NCI-H748 (cell line): Measurements from ENCODE around the gene ATP7A.
"Not testable (repeated sequence)": the region's sequence is repeated elsewhere in the genome, so short reads cannot be mapped to it uniquely, and the experiment has no call there.

ENCODE experiments used
- DNase-seq: peaks from one replicate; lab custom pipeline; 2025; ENCODE audit not compliant: unreplicated experiment; lab: John Stamatoyannopoulos, UW

The ATP7A gene

DNA sequence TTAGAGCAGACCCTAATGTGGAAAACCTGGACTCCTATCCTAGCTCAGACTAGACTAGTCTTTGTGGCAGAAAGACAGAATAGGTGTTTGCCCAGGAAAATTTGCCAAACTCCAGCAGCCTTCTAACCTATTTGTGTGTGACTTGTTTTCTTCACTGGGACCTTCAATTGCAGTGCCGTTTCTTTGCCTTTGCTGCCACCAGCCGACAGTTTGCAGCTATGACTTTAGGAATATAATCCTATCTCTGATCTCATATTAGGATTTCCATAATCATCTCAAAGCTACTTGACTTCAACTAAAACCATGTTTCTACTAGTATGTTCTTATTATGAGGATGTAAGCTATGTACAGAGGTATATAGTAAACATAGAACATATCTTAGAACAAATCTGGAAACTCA lies 119.2 kb downstream of the ATP7A start:
- DNase-seq = peak; percentile 23

DNA sequence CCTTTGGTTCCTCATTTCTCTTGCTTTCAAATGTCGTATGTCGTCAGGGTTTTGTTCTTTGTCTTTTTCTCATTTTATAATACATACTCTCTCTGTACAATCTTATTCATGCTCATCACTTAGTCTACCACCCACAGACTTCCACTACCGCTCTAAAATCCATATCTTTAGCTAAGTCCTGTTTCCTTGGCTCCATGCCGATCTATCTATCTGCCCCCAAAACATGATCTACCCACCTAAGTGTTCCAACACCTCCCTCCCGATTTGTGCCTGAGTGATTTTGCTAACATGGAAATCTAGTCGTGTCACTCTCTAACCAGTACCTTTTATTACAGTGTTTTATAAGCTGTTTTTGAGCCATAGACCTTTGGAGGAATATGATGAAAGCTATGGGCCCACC lies 124.6 kb downstream of the ATP7A start:
- DNase-seq = no peak

DNA sequence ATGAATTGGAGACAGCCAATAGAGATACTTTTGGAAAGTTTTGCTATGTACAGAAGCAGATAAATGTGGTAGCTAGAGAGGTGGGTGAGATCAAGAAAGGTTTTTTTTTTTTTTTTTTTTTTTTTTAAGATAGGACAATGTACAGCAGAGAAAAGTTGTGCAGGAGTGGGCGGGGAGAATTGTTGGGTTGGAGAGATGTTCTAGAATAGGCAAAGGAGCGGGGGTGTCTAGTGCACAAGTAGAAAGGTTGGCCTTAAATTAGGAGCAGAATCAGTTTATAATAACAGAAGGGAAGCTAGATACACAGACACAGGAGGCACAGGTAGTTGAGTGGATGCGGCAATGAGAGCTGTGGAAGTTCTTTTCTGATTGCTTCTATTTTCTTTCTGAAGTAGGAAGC lies 127.4 kb downstream of the ATP7A start:
- DNase-seq = no peak

DNA sequence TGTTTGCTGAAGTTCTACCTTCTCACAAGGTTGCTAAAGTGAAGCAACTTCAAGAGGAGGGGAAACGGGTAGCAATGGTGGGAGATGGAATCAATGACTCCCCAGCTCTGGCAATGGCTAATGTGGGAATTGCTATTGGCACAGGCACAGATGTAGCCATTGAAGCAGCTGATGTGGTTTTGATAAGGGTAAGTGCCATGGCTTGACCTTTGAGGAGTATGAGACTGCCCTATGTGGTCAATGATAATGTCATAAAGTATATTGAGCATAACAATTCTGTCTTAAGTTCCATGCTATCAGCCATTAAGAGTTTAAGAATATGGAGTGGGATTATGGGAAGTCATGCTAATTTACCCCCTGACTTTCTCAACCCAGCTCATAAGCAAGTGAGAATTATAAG lies 132.1 kb downstream of the ATP7A start:
- DNase-seq = no peak

DNA sequence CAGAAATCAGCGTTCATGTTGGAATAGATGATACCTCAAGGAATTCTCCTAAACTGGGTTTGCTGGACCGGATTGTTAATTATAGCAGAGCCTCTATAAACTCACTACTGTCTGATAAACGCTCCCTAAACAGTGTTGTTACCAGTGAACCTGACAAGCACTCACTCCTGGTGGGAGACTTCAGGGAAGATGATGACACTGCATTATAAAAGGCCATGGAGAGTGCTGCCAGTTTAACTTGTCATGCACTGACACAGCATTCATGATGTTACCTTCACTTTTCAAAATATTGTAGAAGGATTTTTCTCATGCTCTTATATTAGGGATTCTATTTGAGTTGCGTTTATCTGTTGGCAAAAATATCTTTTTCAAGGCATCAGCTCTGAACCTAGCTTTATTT lies 135.9 kb downstream of the ATP7A start:
- DNase-seq = no peak

DNA sequence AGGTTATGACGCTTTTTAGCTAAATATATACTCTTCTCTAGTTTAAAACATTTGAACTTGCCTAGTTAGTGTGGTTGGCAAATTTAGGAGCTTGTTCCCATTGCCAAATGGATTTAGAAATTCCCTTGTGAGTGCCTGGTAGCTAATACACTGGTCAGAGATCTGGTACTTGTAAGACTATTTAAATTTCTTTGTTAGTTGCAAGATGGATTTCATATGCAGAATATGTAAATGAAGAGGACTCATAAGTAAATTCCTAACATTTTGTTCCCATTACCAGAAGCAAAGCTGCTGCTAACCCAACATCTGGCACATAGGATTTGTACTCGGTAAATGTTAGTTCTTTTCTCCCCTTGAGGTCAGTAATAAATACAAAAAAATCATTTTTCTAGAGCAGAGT lies 137.6 kb downstream of the ATP7A start:
- no peak for DNase-seq

DNA sequence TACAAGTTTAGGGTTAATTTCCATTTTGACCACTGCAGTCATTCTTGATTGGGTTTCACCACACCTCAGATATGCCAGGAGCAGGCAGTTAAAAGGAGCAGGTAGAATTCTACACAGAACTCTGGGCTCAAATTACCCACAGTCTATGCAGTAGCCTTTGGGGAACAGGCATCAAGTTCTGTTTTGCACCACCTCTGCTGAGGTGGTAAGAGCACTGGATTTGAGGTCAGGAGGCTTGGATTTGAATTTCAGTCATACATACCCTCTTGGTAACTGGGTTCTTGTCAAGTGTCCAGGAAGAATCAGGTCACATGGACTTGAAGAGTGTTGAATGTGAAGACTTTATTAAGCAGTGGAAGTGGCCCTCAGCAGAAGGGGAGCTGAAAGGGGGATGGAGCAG lies 153.2 kb downstream of the ATP7A start:
- DNase-seq = no peak

DNA sequence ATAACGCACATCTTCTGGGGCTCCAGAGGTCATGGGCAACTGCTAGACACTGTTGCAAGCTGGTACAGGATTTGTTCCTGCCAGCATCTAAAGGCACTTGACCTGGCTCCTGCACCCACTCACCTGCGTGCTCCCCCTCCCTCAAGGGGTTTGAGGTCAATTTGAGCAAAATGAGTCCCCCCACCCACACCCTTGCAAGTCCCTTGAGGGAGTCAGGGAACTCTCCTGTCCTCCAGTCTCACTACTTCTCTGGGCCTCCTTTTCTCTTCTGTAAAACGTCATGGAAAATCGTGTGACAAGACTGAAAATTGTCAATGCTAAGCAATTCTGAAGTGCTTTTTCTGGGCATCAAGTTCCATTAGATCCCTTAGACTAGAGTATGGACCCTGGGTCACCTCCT lies 153.7 kb downstream of the ATP7A start:
- DNase-seq = no peak

DNA sequence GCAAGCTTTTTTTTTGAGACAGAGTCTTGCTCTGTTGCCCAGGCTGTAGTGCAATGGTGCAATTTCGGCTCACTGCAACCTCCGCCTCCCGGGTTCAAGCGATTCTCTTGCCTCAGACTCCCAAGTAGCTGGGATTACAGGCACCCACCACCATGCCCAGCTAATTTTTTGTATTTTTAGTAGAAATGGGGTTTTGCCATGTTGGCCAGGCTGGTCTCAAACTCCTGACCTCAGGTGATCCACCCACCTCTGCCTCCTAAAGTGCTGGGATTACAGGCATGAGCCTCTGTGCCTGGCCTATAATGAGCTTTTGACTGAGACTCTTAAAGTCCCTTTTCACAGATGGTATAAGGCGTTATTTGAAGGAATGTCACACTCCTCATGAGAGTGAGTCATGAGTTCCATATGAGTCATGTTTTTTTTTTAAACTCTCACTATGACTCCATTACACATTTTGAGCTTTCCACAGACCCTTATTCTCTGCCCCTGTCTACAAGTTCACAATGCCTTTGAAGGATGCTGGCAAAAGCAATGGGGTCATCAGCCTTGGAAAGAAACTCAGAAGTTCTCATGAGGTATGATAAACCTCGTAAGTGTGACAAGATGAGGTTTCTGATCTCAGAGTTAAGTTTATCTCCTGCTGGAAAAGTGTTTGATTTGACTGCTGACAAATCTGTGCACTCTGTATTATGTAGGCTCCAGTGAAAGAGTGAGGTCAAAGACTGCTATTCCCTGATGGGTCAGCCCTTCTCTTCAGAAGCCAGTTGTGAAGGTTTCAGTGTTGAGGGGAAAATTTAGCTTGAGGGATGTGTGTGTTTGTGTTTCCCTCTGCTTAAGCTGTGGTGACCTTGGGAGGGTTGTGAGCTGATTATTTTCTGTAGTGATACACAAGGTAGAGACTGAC lies 154.5 kb downstream of the ATP7A start:
- DNase-seq = not testable (repeated sequence)

DNA sequence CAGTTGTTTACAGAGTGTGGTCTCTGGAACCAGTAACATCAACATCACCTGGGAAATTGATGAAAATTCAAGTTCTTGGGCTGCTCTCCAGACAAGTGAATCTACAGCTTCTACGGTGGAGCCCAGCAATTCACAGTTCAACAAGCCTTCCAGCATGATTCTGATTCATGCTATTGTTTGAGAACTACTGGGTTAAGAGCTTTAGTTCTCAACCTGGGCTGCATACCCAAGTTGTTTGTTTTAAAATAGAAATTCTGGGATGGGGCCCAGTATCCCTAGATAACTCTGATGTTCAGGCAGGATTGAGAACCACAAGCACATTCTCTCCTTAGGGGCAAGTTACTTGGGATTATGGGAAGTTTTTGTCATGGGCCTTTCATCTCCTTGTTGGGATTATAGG lies 155.6 kb downstream of the ATP7A start:
- DNase-seq = no peak

DNA sequence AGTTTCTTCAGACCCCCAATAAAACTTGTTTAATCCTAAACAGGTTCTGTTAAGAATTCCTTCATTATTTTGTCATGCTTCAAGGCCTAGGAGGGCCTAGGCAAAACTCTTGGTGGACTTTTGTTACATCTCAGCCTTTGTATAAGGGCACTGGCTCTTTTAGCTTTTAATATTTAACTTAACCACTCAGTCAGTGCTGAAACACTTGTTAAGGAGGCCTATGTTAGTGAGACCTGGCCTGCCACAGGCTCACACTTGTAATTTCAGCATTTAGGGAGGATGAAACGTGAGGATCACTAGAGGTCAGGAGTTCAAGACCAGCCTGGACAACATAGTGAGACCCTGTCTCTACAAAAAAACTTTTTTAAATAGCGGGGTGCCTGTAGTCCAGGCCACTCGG lies 160.8 kb downstream of the ATP7A start:
- no peak for DNase-seq

DNA sequence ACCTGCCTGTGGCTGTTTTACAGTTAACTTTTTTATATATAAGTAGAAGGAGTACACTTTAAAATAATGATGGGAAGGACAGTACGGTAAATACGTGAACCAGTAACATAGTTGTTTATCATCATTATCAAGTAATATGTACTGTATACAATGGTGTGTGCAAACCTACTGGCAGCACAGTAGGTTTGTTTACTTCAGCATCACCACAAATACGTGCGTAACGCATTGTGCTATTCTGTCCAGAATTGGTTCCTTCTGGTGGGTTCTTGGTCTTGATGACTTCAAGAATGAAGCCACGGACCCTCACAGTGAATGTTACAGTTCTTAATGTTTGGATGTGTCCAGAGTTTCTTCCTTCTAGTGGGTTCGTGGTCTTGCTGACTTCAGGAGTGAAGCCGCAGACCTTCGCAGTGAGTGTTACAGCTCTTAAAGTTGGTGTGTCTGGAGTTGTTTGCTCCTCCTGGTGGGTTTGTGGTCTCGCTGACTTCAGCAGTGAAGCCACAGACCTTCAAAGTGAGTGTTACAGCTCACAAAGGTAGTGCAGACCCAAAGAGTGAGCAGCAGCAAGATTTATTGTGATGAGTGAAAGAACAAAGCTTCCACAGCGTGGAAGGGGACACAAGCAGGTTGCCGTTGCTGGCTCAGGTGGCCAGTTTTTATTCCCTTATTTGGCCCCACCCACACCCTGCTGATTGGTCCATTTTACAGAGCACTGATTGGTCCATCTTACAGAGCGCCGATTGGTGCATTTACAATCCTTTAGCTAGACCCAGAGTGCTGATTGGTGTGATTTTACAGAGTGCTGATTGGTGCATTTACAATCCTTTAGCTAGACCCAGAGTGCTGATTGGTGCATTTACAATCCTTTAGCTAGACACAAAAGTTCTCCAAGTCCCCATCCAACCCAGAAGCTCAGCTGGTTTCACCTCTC lies 162.9 kb downstream of the ATP7A start:
- DNase-seq = not testable (repeated sequence)

DNA sequence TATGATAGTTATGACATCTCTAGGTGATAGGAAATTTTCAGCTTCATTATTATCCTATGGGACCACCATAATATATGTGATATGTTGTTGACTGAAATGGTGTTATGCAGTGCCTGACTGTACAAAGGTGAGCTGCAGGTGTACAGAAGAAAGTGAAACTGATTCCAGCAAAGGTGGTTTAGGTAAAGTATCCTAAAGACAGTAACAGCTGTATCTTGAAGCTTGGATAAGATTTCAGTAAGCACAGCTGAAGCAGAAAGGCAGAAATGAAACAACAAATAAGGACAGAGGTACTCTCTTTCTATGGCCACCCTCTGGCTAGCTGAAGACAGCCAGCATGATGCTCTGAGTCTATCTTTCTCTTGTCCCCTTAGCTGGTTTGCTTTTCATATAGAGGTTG lies 163.6 kb downstream of the ATP7A start:
- DNase-seq = no peak

DNA sequence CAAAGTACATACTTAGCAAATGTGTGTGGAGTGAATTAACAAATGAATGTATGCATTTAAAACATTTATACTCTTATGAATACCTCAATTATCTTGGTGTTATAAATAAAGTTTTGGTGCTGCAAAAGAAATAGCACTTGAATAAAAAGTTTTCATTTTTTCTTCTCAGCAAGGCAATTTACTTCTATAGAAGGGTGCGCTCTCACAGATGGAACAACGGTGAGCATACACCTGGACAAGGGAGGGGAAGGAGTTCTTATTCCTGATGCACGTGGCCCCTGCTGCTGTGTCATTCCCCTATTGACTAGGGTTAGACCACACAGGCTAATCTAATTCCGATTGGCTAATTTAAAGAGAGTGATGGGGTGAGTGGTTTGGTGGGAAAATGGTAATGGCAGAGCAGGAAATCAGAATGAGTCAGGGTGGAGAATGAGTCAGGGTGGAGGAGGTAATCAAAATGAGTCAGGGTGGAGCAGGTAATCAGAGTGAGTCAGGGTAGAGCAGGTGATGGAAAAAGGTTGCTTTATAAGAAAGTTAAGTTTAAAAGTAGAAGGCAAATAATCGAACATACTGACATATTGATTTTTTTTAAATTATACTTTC lies 165.4 kb downstream of the ATP7A start:
- no peak for DNase-seq

DNA sequence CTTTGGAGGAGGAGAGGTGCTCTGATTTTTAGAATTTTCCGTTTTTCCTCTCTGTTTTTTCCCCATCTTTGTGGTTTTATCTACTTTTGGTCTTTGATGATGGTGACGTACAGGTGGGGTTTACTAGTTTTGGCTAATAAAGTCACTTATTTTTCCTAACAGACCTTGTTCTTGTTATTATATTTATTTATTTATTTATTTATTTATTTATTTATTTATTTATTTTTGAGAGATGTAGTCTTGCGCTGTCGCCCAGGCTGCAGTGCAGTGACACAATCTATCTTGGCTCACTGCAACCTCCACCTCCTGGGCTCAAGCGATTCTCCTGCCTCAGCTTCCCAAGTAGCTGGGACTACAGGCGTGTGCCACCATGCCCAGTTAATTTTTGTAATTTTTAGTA lies 170.9 kb downstream of the ATP7A start:
- DNase-seq = not testable (repeated sequence)

DNA sequence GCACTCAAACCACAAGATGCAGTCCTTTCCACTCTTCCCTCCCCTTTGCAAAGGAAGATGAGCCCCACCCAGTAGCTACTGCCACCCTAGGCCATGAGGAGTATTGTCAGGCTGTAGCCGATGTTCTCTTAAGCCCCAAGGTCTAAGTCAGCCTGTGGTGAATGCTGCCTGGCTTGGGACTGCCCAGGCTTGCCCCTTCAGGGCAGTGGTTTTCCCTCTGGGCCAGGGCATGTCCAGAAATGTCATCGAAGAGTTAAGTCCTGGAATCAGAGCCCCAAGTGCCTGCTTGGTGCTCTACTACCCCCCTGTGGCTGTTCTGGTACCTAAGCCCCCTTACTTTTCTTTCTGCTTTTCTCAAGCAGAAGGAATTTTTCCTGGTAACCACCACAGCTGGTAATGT lies 181.8 kb downstream of the ATP7A start:
- DNase-seq = peak; percentile 0

DNA sequence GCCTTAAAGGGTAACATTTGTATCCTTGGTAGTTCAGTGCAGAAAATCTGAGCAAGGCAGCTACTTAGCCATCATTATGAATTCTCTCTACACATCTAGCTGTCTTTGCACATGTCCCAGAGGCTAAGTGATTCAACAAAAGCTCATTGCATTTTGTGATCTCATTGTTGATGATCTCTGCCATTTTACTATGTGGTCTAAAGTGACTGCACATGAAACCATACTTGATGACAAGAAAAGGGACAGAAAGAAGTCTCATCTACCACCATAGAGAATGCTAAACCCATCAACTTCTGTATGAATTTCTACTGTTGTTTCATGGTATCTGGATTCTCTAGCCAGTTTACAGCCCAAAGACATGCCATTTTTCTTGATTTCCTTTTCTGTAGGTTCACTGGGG lies 187.6 kb downstream of the ATP7A start:
- DNase-seq = no peak
